Measurements from ENCODE around the gene CDK6. TPM values are rescaled to one million over a fixed set of nuclear protein-coding genes. Genes with fewer than 3 reads are reported as not detected.

The CDK6 gene
- total RNA-seq, 1 donor from 2014 or later = 37.0 TPM

- peak in 1 of 2 donors; percentile 65 for DNase-seq (ENCODE audit: low read depth in 2 of 2)
Observed at GRCh38 chr7:92682903-92683539, 153.4 kb downstream of the CDK6 start.

DNA sequence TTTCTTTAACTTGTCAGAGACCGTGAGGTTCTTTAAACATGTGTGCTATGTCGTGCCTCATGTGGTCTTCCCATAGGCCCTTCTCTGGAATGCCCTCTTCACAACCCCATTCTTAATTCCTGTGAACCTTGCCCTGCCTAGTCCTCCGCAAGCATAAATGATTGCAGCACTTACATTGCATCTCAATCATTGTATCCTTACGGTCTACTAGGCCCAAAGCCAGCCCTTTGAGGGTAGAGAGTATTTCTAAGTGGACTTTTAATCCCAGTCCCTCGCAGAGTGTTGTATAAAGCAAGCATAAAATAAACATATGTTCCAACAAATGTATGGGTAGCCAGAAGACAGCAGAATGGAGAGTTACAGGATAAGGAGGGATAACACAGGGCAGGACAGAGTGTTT, 154.0 kb downstream of the CDK6 start:
- no peak for DNase-seq (ENCODE audit: low read depth in 2 of 2)

DNA sequence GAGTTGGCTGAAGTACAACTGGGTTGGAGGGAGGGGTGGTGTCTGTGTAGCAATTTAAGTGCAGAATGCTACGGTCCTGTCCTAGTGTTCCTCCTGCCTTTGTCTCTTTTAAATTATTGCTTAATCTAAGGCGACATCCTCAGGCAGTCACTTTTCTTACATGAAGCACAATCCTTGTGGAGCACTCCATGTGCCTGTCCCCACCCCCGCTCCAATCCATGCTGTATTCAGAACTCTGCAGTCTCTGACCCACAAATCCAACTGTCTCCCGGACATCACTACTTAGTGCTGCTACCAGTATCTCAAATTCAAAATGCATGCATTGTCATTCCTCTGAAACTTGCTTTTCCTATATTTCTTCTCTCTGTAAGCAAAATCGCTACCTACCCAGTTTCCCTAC, 154.7 kb downstream of the CDK6 start:
- no peak for DNase-seq (ENCODE audit: low read depth in 2 of 2)

DNA sequence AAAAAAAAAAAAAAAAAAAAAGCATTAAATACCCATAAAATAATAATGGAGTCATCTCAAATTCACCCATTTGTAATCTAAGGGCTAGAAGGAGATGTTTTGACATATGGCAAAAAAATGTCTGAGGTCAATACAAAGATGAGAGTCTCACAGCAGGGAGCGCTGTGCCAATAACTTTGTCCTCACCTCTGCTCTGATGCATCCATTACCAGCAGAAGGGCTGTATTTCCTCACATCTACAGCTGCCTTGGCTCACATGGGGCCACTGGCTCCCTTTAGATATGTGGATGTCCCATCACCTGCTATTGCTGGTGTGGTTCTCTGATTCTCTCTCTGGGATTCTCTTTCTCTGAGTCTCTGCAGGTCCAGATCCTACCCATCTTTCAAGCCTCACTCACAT, 155.9 kb downstream of the CDK6 start:
- no peak for DNase-seq (ENCODE audit: low read depth in 2 of 2)

DNA sequence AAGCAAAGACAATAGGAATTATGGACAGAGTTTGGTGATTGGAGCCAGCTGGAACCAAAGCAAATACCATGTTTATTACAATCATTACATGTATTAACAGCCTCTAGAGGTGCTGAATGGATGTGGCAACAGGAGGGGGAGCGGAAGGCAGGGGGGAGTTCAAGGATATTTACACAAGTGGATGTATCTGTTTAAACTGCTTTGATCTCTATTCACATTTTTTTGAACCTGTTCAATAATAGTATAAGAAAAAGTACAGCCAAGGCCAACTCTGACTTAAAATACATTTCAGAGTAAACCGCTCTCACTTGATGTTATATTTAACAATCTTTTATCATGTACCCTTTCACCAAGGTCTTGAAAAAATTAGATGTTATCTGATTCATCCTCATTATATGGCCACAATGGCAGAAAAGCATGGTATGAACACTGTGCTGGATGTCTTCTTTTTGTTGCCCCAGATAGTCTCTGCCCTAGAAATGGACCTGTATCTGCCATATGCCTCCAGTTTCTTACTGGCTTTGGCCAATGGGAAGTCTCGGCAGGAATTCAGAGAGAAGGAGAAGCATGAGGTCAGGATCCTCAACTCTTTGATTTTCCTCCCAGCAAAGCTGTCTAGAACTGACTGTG, 158.0 kb downstream of the CDK6 start:
- no peak for DNase-seq (ENCODE audit: low read depth in 2 of 2)

DNA sequence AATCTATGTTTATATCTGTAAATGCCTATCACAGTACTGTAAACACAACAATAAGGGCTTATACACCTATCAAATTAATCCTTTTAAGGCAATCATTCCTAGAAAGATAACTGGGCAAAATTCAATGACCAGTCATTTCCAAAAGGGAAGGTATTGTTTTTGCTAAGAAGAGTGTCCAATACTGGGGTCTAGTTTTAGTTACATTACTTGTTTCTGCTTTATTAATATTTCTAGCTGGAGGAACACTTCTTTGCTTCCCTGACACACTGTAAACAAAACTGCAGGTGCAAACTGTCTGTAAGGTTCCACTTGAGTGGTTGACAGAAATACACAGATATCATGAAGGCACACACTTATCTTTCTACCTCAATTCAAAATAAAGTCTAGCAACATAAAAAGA, 162.0 kb downstream of the CDK6 start:
- no peak for DNase-seq (ENCODE audit: low read depth in 2 of 2)

DNA sequence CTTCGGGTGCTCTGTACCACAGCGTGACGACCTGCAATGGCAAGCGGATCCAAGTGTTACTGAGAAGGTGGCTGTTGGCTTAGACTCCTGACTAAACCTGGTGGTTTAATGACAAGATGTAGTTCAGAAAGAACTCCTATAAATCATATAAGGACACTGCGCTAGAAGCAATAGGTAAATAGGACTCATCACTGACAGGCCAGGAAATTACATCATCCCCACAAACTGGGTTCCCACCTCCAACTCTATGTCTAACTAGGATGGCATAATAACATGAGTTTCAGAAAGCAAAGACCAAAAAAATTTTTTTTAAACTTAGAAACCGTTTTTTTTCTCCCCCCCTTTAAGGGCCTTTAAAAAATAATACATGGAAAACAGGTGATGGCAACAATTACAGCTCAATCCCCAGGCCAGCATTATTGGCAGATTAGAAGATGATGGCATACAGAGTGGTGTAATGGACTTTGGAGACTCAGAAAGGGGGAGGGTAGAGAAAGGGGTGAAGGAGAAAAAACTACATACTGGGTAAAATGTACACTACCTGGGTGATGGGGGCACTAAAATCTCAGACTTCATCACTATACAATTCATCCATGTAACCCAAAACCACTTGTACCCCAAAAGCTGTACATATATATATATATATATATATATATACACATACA, 164.7 kb downstream of the CDK6 start:
- DNase-seq (ENCODE audit: low read depth in 2 of 2) = no peak

- no peak for DNase-seq (ENCODE audit: low read depth in 2 of 2)
Observed at GRCh38 chr7:92670204-92670851, 166.0 kb downstream of the CDK6 start.

DNA sequence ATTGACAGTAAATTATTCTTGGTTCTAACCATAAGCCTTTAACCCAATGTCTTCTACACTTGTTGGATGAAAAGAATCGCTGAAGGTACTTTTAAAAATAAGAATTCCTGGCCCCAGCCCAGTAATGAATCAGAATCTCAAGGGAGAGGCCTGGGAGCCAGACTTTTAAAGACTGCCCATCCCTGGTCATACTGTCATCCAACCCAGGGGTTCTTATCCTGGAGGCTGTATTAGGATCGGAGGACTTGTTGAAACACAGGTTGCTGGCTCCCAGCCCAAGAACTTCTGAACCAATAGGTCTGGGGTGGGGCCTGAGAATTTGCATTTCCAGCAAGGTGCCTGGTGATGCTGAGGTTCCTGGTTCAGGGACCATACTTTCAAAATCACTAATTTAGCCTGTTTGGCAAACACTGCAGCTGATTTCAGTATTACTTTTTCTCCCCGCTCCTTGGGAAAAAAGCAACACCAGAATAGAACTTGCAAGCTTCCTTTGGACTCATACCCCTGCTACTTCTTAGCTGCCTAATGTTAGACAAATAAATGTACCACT, 166.7 kb downstream of the CDK6 start:
- no peak for DNase-seq (ENCODE audit: low read depth in 2 of 2)

- DNase-seq (ENCODE audit: low read depth in 2 of 2) = no peak
Observed at GRCh38 chr7:92668564-92668963, 167.8 kb downstream of the CDK6 start.

GRCh38 chr7:92667816-92668535, 168.4 kb downstream of the CDK6 start:
- no peak for DNase-seq (ENCODE audit: low read depth in 2 of 2)

DNA sequence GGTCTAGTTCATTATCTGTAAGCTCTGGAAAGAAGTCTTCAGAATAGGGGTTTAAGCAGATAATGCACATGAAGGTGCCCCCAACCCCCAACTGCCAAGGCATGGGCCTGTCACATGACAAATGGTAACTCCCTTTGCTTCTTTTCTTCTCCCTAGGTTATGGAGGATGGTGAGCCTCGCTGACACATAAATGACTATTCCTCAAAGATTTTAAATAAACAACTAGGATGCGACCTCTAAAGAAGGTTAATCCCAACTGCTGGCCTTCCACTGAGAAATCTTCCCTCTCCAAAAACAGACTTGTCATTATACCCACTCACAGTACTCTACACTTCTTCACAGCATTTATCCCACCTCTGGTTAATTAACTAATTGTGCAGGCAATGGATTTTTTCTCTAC, 170.4 kb downstream of the CDK6 start:
- DNase-seq (ENCODE audit: low read depth in 2 of 2) = no peak

DNA sequence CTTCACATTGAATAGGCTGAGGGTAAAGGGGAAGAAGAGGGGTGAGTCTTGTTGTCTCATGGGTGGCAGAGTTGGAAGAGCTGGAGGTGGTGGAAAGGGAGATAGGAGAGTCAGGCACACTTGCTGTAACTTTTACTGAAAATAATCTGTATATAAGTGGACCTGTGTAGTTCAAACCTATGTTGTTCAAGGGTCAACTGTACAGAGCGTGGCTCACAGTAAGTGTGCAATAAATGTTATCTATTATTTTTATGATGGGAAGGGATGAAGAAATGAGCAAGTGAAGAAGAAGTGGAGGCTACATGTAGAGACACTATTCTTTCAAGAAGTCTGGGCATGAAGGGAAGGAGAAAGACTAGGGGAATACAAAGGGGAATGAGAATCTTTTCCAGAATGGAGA, 174.7 kb downstream of the CDK6 start:
- DNase-seq (ENCODE audit: low read depth in 2 of 2) = no peak

DNA sequence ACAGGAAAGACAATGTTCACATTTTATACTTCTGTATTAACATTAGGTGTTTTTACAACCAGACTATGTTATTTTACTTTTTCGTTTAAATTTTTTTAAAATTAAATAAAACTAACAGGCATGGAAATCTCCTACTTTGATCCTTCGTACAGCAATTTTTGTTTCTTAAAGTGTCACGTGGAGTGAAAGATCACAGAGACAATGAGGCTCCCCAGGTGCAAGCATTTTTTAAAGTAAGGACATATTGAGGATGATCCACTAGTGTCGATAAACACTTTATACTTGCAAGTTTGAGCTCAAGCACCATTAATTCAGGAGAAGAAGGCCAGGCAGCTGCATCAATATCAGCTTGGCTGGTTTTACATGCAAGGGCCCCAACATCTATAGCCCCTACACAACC, 177.7 kb downstream of the CDK6 start:
- DNase-seq (ENCODE audit: low read depth in 2 of 2) = no peak

DNA sequence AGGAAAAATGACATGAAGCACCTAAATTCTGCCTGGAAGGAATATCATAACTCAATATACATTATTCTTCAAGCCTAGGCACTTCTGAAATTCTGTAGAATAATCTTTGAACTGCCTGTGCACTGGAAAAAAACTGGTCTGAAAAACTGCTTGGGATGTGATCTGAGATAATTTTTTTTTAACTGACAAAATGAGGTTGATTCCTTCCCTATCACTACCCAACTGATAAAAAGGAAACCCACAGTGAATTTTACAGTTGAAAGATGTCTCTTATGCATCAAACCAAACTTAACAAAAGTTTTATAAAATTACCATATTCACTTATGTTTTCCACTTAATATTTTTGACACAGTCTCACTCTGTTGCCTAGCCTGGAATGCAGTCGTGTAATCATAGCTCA, 179.0 kb downstream of the CDK6 start:
- DNase-seq (ENCODE audit: low read depth in 2 of 2) = no peak

DNA sequence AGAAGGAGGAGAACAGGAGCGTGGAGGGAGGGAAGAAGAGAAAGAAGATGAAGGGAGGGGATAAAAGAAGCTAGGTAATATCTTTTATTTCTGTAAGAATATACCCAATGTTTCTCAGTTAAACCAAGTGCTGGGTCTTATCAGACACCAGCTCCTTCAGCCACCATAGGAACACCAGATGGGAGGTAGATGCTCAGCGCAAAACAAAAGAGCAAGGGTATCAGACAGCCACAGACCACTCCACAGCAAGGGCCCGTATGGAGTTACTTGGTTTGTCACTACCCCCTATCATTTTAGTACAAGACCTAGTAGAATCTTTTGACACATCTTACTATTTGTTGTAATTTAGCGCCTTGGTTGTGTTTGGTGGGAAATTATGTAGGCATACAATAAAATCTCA, 180.3 kb downstream of the CDK6 start:
- no peak for DNase-seq (ENCODE audit: low read depth in 2 of 2)

DNA sequence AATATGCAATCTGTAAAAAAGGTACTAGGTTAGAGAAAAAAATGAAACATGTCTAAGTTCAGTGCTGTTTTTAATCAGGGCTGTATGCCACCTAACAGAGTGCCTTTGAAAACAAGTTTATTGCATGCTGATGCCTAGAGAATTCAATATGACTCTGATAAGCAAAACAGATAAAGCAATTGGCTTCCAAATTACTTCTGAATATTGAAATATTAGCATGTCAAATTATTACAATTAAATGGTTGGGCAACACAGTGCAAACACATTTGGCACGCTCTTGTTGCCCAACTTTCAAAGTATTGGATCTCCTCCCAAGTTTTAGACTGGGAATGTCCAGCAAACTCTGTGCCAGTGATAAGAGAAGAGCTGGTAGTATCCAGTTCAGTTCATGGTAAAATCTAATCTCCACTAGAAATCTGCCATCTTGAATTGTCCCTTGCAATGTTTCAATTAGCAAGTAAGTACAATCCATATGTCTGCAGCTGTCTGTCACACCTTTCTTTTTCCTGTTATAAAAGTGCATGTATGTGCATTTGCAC, 181.0 kb downstream of the CDK6 start:
- DNase-seq (ENCODE audit: low read depth in 2 of 2) = no peak

- DNase-seq (ENCODE audit: low read depth in 2 of 2) = no peak
Observed at GRCh38 chr7:92653136-92653535, 183.2 kb downstream of the CDK6 start.

GRCh38 chr7:92652536-92652935, 183.8 kb downstream of the CDK6 start:
- DNase-seq (ENCODE audit: low read depth in 2 of 2) = no peak

- no peak for DNase-seq (ENCODE audit: low read depth in 2 of 2)
Observed at GRCh38 chr7:92650391-92650790, 186.0 kb downstream of the CDK6 start.

DNA sequence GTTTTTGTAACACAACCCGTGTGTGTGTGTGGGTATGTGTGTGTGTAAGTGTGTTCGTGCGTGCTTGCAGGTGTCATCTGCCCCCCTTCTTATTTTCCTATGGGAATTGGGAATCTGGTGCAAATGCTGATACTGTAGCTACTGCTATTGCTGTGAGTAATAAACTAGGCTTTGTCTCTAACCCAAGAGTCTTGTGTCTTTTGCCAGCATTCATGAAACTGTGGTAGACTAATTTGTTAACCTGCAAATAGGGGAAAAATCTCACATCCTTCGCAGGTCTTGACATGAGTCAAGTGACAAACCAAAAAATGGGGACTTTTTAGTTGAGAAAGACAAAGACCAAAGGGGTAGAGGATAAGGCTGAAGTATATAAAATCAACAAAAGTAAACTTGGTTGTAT, 188.3 kb downstream of the CDK6 start:
- DNase-seq (ENCODE audit: low read depth in 2 of 2) = no peak
